H1 (cell line): ENCODE measurements around the gene DESI1.

Source experiments
- CHD2 ChIP-seq: IDR thresholded peaks from 2 replicates; pipeline ENCODE4 v1.6.1; 2012; ENCODE audit warnings: low read length, improper control_type of control experiment
- CTCF ChIP-seq, 3 experiments: IDR thresholded peaks; 1 replicate in 2 of 3; 2 replicates in 1 of 3; pipeline versions ENCODE4 v1.5.1 to v1.6.1; 2011; ENCODE audit warnings: low read length in 3 of 3, mild to moderate bottlenecking in 3 of 3, inconsistent platforms in 2 of 3, low read depth in 1 of 3, moderate library complexity in 1 of 3; ENCODE audit not compliant: insufficient read depth in 1 of 3; ENCODE audit errors: control extremely low read depth in 1 of 3
- FOSL1 ChIP-seq: IDR thresholded peaks from 2 replicates; pipeline ENCODE4 v1.6.1; 2011; ENCODE audit warnings: mild to moderate bottlenecking, low read depth, low read length, moderate library complexity; ENCODE audit not compliant: insufficient read depth
- GTF2F1 ChIP-seq: IDR thresholded peaks from 2 replicates; pipeline ENCODE4 v1.6.1; 2012; ENCODE audit warnings: low read depth, low read length, improper control_type of control experiment, borderline replicate concordance
- POLR2AphosphoS5 ChIP-seq: IDR thresholded peaks from 2 replicates; pipeline ENCODE4 v1.6.1; 2011; ENCODE audit warnings: low read depth, low read length
- RAD21 ChIP-seq, 2 experiments: IDR thresholded peaks in 1 of 2; conservative IDR thresholded peaks in 1 of 2; 2 replicates each; pipeline ENCODE4 v1.6.1; 2011; ENCODE audit warnings: low read depth in 2 of 2, low read length in 2 of 2, improper control_type of control experiment in 1 of 2, inconsistent platforms in 1 of 2, mild to moderate bottlenecking in 1 of 2, moderate library complexity in 1 of 2
- SIN3A ChIP-seq, 2 experiments: IDR thresholded peaks in 1 of 2; conservative IDR thresholded peaks in 1 of 2; 2 replicates each; pipeline ENCODE4 v1.6.1; 2011 to 2012; ENCODE audit warnings: low read length in 2 of 2, improper control_type of control experiment in 1 of 2, low read depth in 1 of 2, mild to moderate bottlenecking in 1 of 2

GRCh38 chr22:41636467-41636866 lies 15.6 kb upstream of the DESI1 start:
- TF ChIP-seq CTCF (IDR thresholded peaks at IDR 0.05; ENCODE audit: control extremely low read depth in 1 of 3, insufficient read depth in 1 of 3, low read depth in 1 of 3, low read length in 3 of 3) (no peak), SIN3A (conservative IDR thresholded peaks at IDR 0.05 in 1 of 2, IDR thresholded peaks at IDR 0.05 in 1 of 2; ENCODE audit: low read depth in 1 of 2, low read length in 2 of 2) (no peak), GTF2F1 (no peak), POLR2AphosphoS5 (no peak), RAD21 (IDR thresholded peaks at IDR 0.05 in 1 of 2, conservative IDR thresholded peaks at IDR 0.05 in 1 of 2; ENCODE audit: low read depth in 2 of 2, low read length in 2 of 2) (no peak), CHD2 (no peak), FOSL1 (no peak)
